Pons (tissue), 1 donor: ENCODE measurements around the gene LRRC7.
"Not testable (repeated sequence)": the region's sequence is repeated elsewhere in the genome, so short reads cannot be mapped to it uniquely, and the experiment has no call there.

Experiments
- DNase-seq: peaks from one replicate; pipeline ENCODE4 v3.0.0-alpha.2; 2016; ENCODE audit warnings: low spot score

Gene LRRC7

DNA sequence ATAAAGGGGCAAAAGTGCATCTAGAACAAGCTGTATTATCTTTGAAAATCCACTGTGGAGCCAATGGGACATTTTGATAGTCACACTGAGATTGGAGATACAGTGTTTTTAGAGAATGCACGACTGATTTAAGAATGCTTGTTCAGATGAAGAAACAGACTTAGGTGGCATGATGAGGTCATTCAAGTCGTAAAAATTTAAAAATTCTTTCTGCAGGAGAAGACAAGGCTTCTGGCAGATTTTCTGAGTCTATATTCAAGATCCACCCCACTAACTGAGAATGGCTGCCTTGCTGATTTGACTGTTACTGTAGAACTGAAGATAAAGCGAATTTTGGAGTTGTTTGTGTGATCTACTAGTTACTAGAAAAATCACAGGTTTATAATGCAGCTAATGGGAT, 310.6 kb downstream of the LRRC7 start:
- no peak for DNase-seq

DNA sequence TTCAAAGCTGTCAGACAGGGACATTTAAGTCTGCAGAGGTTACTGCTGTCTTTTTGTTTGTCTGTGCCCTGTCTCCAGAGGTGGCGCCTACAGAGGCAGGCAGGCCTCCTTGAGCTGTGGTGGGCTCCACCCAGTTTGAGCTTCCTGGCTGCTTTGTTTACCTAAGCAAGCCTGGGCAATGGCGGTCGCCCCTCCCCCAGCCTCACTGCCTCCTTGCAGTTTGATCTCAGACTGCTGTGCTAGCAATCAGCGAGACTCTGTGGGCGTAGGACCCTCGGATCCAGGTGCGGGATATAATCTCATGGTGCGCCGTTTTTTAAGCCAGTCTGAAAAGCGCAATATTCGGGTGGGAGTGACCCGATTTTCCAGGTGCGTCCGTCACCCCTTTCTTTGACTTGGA, 320.3 kb downstream of the LRRC7 start:
- DNase-seq = not testable (repeated sequence)

DNA sequence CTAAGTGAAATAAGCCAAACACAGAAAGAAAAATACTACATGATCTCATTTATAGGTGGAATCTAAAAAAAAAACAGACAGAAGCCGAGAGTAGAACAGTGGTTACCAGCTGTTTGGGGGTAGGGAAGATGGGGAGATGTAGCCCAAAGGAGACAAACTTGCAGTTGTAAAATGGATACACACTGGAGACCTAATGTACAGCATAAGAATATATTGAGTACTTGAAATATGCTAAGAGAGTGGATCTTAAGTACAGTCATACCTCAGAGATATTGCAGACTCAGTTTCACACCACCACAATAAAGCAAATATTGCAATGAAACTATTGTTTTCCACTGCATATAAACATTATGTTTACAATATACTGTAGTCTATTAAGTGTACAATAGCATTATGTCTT, 320.9 kb downstream of the LRRC7 start:
- DNase-seq = no peak

DNA sequence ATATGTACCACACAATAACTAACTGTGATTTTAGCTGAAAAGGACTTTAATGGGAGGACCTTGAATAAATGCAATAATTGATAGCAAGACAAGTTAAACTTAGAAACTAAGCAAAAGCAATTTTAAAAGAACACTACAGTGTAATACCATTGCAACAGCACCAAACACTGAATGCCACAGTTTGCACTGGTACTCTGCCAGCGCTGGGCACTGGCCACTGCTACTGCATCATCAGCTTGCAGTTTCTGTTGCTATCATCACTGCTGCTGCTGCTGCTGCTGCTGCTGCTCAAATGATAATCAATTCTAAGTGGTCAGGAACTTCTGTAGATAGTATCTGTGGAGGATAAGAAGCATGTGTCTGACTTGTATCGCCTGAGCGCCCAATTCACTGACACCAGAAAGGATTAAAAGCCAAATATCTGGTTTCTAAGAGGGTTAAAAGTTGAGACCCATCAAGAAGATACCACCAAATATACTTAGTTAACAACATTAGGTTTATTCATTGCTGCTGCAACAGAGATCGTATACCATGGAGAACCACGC, 330.8 kb downstream of the LRRC7 start:
- DNase-seq = no peak

- no peak for DNase-seq
These were observed 343.6 kb downstream of the LRRC7 start for GRCh38 chr1:69911301-69911801.

GRCh38 chr1:69913977-69914376, 346.3 kb downstream of the LRRC7 start:
- no peak for DNase-seq

GRCh38 chr1:69914976-69915765, 347.4 kb downstream of the LRRC7 start:
- DNase-seq = no peak

DNA sequence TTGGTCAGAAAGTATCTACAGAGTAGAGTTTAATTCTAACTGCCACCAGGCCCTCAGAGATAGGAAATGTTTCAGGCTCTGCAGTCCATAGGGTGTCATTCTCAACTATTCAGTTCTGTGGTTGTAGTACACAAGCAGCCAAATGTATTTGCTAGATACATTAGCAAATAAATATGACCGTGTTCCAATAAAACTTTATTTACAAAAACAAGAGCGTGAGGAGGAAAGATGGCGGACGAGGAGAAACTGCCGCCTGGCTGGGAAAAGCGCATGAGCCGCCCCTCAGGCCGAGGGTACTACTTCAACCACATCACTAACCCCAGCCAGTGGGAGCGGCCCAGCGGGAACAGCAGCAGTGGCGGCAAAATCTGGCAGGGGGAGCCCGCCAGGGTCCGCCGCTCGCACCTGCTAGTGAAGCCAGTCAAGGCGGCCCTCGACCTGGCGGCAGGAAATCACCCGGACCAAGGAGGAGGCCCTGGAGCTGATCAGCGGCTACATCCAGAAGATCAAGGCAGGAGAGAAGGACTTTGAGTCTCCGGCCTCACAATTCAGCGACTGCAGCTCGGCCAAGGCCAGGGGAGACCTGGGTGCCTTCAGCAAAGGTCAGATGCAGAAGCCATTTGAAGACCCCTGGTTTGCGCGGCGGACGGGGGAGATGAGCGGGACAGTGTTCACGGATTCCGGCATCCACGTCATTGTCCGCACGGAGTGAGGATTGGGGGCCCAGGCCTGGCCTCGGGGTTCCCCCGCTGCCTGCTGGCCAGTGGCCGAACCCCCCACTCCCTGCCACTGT, 351.6 kb downstream of the LRRC7 start:
- no peak for DNase-seq

DNA sequence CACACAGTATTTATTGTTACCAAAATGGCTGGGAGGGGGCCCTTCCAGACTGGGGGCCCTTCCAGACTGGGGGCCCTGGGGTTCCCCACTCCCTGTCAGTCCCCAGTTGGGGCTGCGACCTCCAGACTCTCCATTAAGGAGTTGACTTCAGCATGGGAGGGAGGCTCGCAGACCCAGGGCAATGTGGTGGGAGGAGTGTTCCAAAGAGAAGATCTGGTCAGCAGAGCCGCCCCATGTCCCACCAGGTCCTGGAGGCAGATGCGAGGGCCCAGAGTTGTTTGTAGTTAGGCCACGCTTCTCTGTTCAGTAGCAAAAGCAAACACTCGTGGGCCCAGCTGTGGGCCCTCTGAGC, 352.2 kb downstream of the LRRC7 start:
- DNase-seq = no peak

- DNase-seq = no peak
These were observed 352.7 kb downstream of the LRRC7 start for GRCh38 chr1:69920426-69920825.

DNA sequence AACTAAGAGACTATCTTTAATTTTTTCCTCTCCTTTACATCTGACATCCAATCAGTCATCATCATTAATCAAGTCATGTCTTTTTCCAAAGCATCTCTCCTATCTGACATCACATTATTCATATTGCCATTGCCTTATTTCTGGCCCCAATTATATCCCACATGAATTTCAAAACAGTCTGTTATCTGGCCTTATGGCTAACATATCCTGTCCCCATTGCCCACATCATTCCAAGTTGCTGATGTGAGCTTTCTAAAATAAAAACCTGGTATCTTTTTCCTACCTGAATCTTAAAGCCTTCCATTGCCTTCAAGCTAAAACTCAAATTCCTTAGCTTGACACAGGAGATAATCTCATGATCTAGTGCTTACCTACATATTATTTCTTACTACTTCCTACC, 353.8 kb downstream of the LRRC7 start:
- DNase-seq = no peak

DNA sequence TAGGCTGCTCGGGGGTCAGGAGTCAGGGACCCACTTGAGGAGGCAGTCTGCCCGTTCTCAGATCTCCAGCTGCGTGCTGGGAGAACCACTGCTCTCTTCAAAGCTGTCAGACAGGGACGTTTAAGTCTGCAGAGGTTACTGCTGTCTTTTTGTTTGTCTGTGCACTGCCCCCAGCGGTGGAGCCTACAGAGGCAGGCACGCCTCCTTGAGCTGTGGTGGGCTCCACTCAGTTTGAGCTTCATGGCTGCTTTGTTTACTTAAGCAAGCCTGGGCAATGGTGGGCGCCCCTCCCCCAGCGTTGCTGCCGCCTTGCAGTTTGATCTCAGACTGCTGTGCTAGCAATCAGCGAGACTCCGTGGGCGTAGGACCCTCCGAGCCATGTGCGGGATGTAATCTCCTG, 360.5 kb downstream of the LRRC7 start:
- not testable (repeated sequence) for DNase-seq

- no peak for DNase-seq
These were observed 361.8 kb downstream of the LRRC7 start for GRCh38 chr1:69929308-69930057.

GRCh38 chr1:69930396-69930795, 362.7 kb downstream of the LRRC7 start:
- no peak for DNase-seq

- DNase-seq = no peak
These were observed 365.0 kb downstream of the LRRC7 start for GRCh38 chr1:69932760-69933159.

DNA sequence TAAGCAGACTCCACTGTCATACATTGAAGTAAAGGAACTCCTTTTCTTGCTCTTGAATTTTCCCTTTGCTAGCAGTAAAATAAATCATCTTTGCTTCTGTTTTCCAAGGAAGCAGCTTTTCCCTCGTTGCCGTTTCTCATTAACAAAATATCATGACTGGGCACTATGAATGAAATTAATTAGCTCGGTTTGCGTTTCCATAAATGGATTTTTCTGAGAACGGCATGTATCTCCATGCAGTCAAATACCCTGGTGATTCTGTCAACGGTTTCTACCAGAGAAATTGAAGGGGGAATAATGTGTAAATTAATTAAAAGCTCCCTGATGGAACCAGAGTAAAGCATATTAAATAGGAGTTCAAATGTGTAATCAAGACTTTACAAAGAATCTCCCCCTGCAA, 372.5 kb downstream of the LRRC7 start:
- no peak for DNase-seq

- no peak for DNase-seq
These were observed 373.1 kb downstream of the LRRC7 start for GRCh38 chr1:69940816-69941215.

DNA sequence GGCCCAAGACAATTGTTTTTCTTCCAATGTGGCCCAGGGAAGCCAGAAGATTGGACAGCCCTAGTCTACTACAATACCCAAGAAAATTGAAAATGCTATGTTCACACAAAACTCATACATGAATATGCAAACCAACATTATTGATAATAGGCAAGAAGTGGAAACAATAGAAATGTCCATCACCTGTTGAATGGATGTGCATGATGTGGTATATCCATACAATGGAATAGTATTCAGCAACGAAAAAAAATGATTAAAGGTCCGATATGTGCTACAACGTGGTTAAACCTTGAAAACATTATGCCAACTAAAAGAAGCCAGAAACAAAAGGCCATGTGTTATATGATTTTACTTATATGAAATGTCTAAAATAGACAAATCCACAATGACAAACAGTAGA, 375.3 kb downstream of the LRRC7 start:
- no peak for DNase-seq

GRCh38 chr1:69946935-69947334, 379.2 kb downstream of the LRRC7 start:
- DNase-seq = no peak

GRCh38 chr1:69947837-69948236, 380.1 kb downstream of the LRRC7 start:
- DNase-seq = no peak

GRCh38 chr1:69952676-69953075, 385.0 kb downstream of the LRRC7 start:
- DNase-seq = no peak

- DNase-seq = not testable (repeated sequence)
These were observed 394.7 kb downstream of the LRRC7 start for GRCh38 chr1:69962452-69962851.
